IPS-18c (cell line): ENCODE data around the gene RHOF.
"Not testable (repeated sequence)": the region's sequence is repeated elsewhere in the genome, so short reads cannot be mapped to it uniquely, and the experiment has no call there.

Source experiments
- H3K4me3 ChIP-seq: 2 replicates; pipeline ENCODE4 v1.7.0; 2013; ENCODE audit warnings: low read depth, mild to moderate bottlenecking, low read length, moderate library complexity; ENCODE audit not compliant: insufficient read depth
- H3K9me3 ChIP-seq: one replicate; pipeline ENCODE4 v1.6.1; 2013; ENCODE audit warnings: mild to moderate bottlenecking, low read length, moderate library complexity; ENCODE audit not compliant: control insufficient read depth, insufficient read depth

RHOF gene

GRCh38 chr12:121770813-121771625 is 22.5 kb downstream of the RHOF start:
- no peaks in the 10 kb centered on the region for H3K9me3 ChIP-seq
- H3K4me3 ChIP-seq: no peak overlapping the region

DNA sequence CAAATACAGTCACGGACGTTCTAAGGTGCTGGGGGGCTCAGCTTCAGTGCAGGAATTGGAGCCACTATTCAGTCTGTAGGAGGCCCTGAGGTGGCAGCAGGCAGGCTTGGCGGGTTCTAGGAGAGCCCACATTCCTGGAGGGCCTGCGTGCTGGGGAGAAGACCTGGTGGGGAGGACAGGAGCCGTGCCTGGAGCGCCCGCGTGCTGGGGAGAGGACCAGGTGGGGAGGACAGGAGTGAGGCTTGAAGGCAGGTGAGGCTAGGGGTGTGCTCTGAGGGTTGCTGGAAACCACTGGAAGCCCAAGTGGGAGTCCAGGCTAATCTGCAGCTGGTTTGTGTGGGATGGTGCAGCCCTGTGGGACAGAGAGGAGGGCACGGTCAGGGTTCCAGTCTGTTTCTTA is 23.1 kb downstream of the RHOF start:
- Histone ChIP-seq H3K4me3 (no peak overlapping the region), H3K9me3 (no peaks in the 10 kb centered on the region)

DNA sequence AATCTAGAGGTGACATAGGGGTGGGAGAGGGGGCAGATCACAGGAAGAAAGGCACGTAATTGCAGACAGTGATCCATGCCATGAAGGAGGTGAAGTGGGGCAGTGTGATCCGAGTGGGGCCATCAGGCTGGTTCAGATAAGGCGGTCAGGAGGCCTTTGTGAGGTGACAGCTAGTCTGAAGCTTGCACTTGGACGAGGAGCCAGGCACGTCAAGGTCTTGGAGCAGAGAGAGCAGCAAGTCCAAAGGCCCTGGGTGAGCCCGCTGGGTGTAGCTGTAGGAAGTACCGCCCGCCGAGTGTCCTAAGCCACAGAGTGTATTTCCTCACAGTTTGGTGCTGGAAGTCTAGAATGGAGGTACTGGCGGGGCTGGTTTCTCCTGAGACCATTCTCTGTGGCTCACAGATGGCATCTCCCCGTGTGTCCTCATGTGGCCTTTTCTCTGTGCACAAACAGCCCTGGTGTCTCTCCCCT is 23.6 kb downstream of the RHOF start:
- no peaks in the 10 kb centered on the region for H3K9me3 ChIP-seq

DNA sequence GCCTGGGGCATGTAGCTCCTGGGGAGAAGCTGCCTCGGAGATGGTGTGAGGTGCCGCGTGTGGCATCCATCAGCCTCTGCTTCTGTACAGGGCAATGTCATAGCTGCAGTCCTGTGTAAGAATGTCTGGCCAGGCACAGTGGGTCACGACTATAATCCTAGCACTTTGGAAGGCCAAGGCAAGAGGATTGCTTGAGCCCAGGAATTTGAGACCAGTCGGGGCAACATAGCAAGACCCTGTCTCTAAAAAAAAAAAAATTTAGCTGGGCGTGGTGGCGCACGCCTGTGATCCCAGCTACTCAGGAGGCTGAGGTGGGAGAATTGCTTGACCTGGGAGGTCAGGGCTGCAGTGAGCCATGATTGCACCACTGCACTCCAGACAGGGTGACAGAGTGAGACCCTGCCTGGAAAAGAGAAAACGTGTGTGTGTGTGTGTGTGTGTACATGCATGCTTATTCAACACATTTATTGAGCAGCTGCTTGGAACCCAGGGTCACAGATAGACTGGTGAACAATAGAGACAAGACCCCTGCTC is 24.1 kb downstream of the RHOF start:
- H3K4me3 ChIP-seq: no peak overlapping the region

More for the DNA sequence above, 23.6 kb downstream of the RHOF start:
- H3K4me3 ChIP-seq: no peak overlapping the region

GRCh38 chr12:121767525-121768016 is 25.9 kb downstream of the RHOF start:
- H3K4me3 ChIP-seq: no peak overlapping the region
- H3K9me3 ChIP-seq: no peaks in the 10 kb centered on the region

More for the DNA sequence above, 24.1 kb downstream of the RHOF start:
- no peaks in the 10 kb centered on the region for H3K9me3 ChIP-seq

GRCh38 chr12:121766290-121767039 is 27.0 kb downstream of the RHOF start:
- H3K4me3 ChIP-seq: no peak overlapping the region
- no peaks in the 10 kb centered on the region for H3K9me3 ChIP-seq

- Histone ChIP-seq H3K4me3 (no peak overlapping the region), H3K9me3 (no peaks in the 10 kb centered on the region)
These were observed 27.9 kb downstream of the RHOF start for GRCh38 chr12:121765573-121765972.

DNA sequence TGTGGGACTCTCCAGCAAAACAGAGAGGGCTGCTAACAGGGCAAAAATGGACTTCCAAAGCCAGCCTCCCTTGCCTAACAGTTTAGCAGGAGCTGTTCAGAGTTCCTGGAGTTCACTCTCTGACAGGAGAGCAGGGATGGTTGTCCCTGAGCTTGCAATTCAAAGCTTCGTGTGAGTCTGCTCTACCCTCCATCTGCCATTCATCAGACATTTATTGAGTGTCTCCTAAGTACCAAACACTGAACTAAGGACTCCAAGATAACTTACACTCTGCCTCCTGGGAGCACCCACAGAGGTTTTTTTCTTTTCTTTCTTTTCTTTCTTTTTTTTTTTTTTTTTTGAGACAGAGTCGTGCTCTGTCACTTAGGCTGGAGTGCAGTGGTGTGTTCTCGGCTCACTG is 28.7 kb downstream of the RHOF start:
- Histone ChIP-seq H3K9me3 (no peaks in the 10 kb centered on the region), H3K4me3 (no peak overlapping the region)

- no peak overlapping the region for H3K4me3 ChIP-seq
- H3K9me3 ChIP-seq: no peaks in the 10 kb centered on the region
These were observed 31.2 kb downstream of the RHOF start for GRCh38 chr12:121762269-121762668.

DNA sequence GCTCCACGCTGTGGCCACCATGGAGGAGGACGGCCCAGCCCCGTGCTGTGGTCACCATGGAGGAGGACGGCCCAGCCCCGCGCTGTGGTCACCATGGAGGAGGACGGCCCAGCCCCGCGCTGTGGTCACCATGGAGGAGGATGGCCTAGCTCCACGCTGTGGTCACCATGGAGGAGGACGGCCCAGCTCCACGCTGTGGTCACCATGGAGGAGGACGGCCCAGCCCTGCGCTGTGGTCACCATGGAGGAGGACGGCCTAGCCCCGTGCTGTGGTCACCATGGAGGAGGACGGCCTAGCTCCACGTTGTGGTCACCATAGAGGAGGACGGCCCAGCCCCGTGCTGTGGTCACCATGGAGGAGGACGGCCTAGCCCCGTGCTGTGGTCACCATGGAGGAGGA is 35.0 kb downstream of the RHOF start:
- not testable (repeated sequence) for H3K4me3 ChIP-seq, H3K9me3 ChIP-seq

DNA sequence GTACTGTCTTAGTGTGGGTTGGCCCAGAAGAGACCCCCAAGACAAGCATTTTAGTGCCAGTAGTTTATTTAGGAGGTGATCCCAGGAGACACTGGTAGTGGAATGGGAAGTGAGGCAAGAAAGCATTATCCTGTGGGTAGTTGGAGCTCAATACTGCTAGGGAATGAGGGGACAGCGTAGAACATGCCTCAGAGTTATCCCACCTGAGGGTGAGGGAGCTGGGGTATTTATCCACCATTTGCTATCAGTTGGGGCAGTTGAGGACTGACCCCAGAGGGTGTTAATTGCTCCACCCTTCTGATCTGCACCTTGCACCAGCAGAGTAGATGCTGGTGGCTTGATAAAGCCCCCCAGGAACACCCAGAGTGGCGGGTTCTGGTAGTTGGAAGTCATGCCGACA is 37.9 kb downstream of the RHOF start:
- no peak overlapping the region for H3K4me3 ChIP-seq
- no peaks in the 10 kb centered on the region for H3K9me3 ChIP-seq

GRCh38 chr12:121754836-121755235 is 38.7 kb downstream of the RHOF start:
- Histone ChIP-seq H3K9me3 (no peaks in the 10 kb centered on the region), H3K4me3 (no peak overlapping the region)

- H3K4me3 ChIP-seq: no peak overlapping the region
These were observed 39.6 kb downstream of the RHOF start for GRCh38 chr12:121753844-121754264.

DNA sequence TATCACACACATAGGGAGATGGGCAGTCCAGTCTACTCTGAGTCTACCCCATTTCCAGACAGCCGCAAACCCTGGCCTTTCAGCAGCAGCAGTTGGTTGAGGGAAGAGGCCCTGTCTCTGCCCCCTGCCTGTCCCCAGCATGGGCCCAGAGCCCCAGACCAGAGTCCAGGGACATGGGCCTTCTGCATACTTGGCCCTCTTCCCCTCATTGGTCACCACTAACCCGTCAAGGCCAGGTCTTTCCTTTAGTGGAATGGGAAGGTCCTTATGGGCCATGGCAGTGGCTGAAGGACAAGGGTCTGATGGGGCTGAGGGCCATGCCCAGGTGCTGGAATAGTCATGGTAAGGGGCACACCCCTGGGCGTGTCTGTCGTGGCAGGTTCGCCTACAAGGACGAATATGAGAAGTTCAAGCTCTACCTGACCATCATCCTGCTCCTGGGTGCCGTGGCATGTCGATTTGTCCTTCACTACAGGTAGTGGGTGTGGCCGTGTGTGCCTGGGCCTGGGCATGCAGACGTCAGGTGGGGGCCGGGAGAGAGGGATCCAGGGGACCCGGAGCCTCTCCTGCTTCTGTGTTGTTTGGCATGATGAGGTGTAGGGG is 41.6 kb downstream of the RHOF start:
- Histone ChIP-seq H3K4me3 (no peak overlapping the region), H3K9me3 (no peaks in the 10 kb centered on the region)

More at GRCh38 chr12:121753844-121754264, 39.6 kb downstream of the RHOF start:
- H3K9me3 ChIP-seq: no peaks in the 10 kb centered on the region

DNA sequence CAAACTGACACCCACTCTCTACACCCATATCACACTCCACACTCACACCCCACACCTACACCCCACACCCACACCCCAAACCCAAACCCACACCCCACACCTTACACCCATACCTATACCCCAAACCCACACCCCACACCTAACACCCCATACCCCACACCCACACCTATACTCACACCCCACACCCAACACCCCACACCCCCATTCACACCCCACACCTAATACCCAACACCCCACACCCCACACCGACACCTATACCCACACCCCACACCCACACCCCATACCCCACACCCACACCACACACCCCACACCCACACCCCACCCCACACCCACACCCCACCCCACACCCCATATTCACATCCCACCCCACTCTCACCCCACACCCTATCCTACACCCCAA is 42.5 kb downstream of the RHOF start:
- H3K4me3 ChIP-seq: no peak overlapping the region
- peaks cover 2% of the 10 kb centered on the region for H3K9me3 ChIP-seq

- Histone ChIP-seq H3K4me3 (no peak overlapping the region), H3K9me3 (peaks cover 2% of the 10 kb centered on the region)
These were observed 43.0 kb downstream of the RHOF start for GRCh38 chr12:121750507-121750955.

GRCh38 chr12:121749267-121749666 is 44.2 kb downstream of the RHOF start:
- H3K9me3 ChIP-seq: peaks cover 2% of the 10 kb centered on the region

More at GRCh38 chr12:121749267-121749666, 44.2 kb downstream of the RHOF start:
- no peak overlapping the region for H3K4me3 ChIP-seq
